SK-N-SH treated with all-trans-retinoic acid at 6 μM for 48 hours (cell line): ENCODE results near the gene ORC4.

ENCODE experiments used
- ATAC-seq: fragments of 200-7000 bp; cut with Tn5 transposase; 3 replicates; pipeline ENCODE4 v1.9.1; 2020; ENCODE audit warnings: mild to moderate bottlenecking, moderate library complexity
- ARNTL ChIP-seq: fragments of 450-650 bp; formaldehyde crosslinking; IDR thresholded peaks from 2 replicates; pipeline ENCODE4 v1.5.0; 2020; ENCODE audit warnings: low read depth, mild to moderate bottlenecking, moderate library complexity, borderline replicate concordance
- CREB5 ChIP-seq: fragments of 250-450 bp; sonication (Bioruptor Pico); IDR thresholded peaks from 2 replicates; pipeline ENCODE4 v1.5.1; 2020; ENCODE audit warnings: low read depth, mild to moderate bottlenecking, moderate library complexity
- CSDC2 ChIP-seq: fragments of 250-450 bp; sonication (Bioruptor Pico); IDR thresholded peaks from 2 replicates; pipeline ENCODE4 v1.5.0; 2020; ENCODE audit warnings: mild to moderate bottlenecking, moderate library complexity
- CSRNP3 ChIP-seq: fragments of 250-450 bp; sonication (Bioruptor Pico); IDR thresholded peaks from 2 replicates; pipeline ENCODE4 v1.5.1; 2021; ENCODE audit warnings: mild to moderate bottlenecking, moderate library complexity
- ESRRG ChIP-seq: fragments of 250-450 bp; sonication (Bioruptor Pico); IDR thresholded peaks from 2 replicates; pipeline ENCODE4 v1.6.1; 2021; ENCODE audit warnings: mild to moderate bottlenecking
- ISL1 ChIP-seq: fragments of 250-450 bp; sonication (Bioruptor Pico); IDR thresholded peaks from 2 replicates; pipeline ENCODE4 v2.1.2; 2022; ENCODE audit warnings: mild to moderate bottlenecking, moderate library complexity
- OSR1 ChIP-seq: fragments of 250-450 bp; sonication (Bioruptor Pico); IDR thresholded peaks from 2 replicates; pipeline ENCODE4 v1.8.0; 2022; ENCODE audit warnings: moderate library complexity, mild to moderate bottlenecking, inconsistent platforms
- PATZ1 ChIP-seq: fragments of 250-450 bp; sonication (Bioruptor Pico); IDR thresholded peaks from 2 replicates; pipeline ENCODE4 v1.8.0; 2020; ENCODE audit warnings: mild to moderate bottlenecking, moderate library complexity, borderline replicate concordance
- POU6F1 ChIP-seq: fragments of 250-450 bp; sonication (Bioruptor Pico); IDR thresholded peaks from 2 replicates; pipeline ENCODE4 v1.8.0; 2021; ENCODE audit warnings: low read depth, mild to moderate bottlenecking, moderate library complexity, borderline replicate concordance
- PPARA ChIP-seq: fragments of 250-450 bp; sonication (Bioruptor Pico); IDR thresholded peaks from 2 replicates; pipeline ENCODE4 v1.5.0; 2020; ENCODE audit warnings: mild to moderate bottlenecking, borderline replicate concordance
- RARB ChIP-seq: fragments of 250-450 bp; sonication (Bioruptor Pico); IDR thresholded peaks from 2 replicates; pipeline ENCODE4 v1.8.0; 2021; ENCODE audit warnings: mild to moderate bottlenecking, moderate library complexity
- SNAI2 ChIP-seq: fragments of 250-450 bp; sonication (Bioruptor Pico); IDR thresholded peaks from 2 replicates; pipeline ENCODE4 v1.5.0; 2020; ENCODE audit warnings: mild to moderate bottlenecking, moderate library complexity
- TCF4 ChIP-seq: fragments of 250-450 bp; sonication (Bioruptor Pico); IDR thresholded peaks from 2 replicates; pipeline ENCODE4 v1.8.0; 2021; ENCODE audit warnings: mild to moderate bottlenecking, moderate library complexity, borderline replicate concordance
- TOX ChIP-seq: fragments of 250-450 bp; sonication (Bioruptor Pico); IDR thresholded peaks from 2 replicates; pipeline ENCODE4 v1.8.0; 2021; ENCODE audit warnings: mild to moderate bottlenecking, moderate library complexity, borderline replicate concordance
- TSHZ2 ChIP-seq: fragments of 250-450 bp; sonication (Bioruptor Pico); IDR thresholded peaks from 2 replicates; pipeline ENCODE4 v1.5.0; 2020; ENCODE audit warnings: mild to moderate bottlenecking, moderate library complexity
- ZC3H10 ChIP-seq: fragments of 250-450 bp; sonication (Bioruptor Pico); IDR thresholded peaks from 2 replicates; pipeline ENCODE4 v1.5.1; 2021; ENCODE audit warnings: mild to moderate bottlenecking, moderate library complexity
- ZFP30 ChIP-seq: fragments of 450-650 bp; formaldehyde crosslinking; IDR thresholded peaks from 2 replicates; pipeline ENCODE4 v1.5.0; 2022; ENCODE audit warnings: mild to moderate bottlenecking, moderate library complexity
- ZNF565 ChIP-seq: fragments of 450-650 bp; formaldehyde crosslinking; conservative IDR thresholded peaks from 2 replicates; pipeline ENCODE4 v1.5.0; 2020; ENCODE audit warnings: low read depth, mild to moderate bottlenecking, moderate library complexity
- ZNF70 ChIP-seq: fragments of 450-650 bp; formaldehyde crosslinking; IDR thresholded peaks from 2 replicates; pipeline ENCODE4 v1.5.0; 2020; ENCODE audit warnings: mild to moderate bottlenecking, moderate library complexity
- ZNF8 ChIP-seq: fragments of 450-650 bp; formaldehyde crosslinking; IDR thresholded peaks from 2 replicates; pipeline ENCODE4 v1.5.0; 2020; ENCODE audit warnings: mild to moderate bottlenecking, moderate library complexity

Gene ORC4

GRCh38 chr2:148039783-148040182 is 19.2 kb upstream of the ORC4 start:
- ATAC-seq: no peak
- TF ChIP-seq PPARA (CRISPR knock-in tag): no peak
- no peak for TF ChIP-seq CSRNP3 (CRISPR knock-in tag)
- no peak for TF ChIP-seq OSR1
- no peak for TF ChIP-seq TSHZ2
- no peak for TF ChIP-seq ZC3H10
- TF ChIP-seq CSDC2 (CRISPR knock-in tag): no peak
- TF ChIP-seq TOX (CRISPR knock-in tag): no peak
- TF ChIP-seq RARB: no peak
- TF ChIP-seq ZNF70 (CRISPR knock-in tag): no peak
- no peak for TF ChIP-seq PATZ1 (CRISPR knock-in tag)
- TF ChIP-seq POU6F1 (CRISPR knock-in tag): no peak
- no peak for TF ChIP-seq CREB5 (CRISPR knock-in tag)
- TF ChIP-seq SNAI2: no peak
- no peak for TF ChIP-seq ZNF565 (CRISPR knock-in tag)
- TF ChIP-seq TCF4 (CRISPR knock-in tag): no peak
- TF ChIP-seq ZNF8 (CRISPR knock-in tag): no peak
- TF ChIP-seq ARNTL (CRISPR knock-in tag): no peak

- no peak for ATAC-seq
- TF ChIP-seq TSHZ2 (no peak), ISL1 (CRISPR knock-in tag) (no peak), RARB (no peak), ZFP30 (no peak), ESRRG (CRISPR knock-in tag) (no peak), ZNF8 (CRISPR knock-in tag) (no peak), CSRNP3 (CRISPR knock-in tag) (no peak), PPARA (CRISPR knock-in tag) (no peak)
- TF ChIP-seq, all 23 proteins: peak for 0
These were observed 11.7 kb upstream of the ORC4 start for GRCh38 chr2:148032215-148032614.
